ENCODE results near the gene SLAMF1.
"Not testable (repeated sequence)": the region's sequence is repeated elsewhere in the genome, so short reads cannot be mapped to it uniquely, and the experiment has no call there.

SLAMF1 gene

DNA sequence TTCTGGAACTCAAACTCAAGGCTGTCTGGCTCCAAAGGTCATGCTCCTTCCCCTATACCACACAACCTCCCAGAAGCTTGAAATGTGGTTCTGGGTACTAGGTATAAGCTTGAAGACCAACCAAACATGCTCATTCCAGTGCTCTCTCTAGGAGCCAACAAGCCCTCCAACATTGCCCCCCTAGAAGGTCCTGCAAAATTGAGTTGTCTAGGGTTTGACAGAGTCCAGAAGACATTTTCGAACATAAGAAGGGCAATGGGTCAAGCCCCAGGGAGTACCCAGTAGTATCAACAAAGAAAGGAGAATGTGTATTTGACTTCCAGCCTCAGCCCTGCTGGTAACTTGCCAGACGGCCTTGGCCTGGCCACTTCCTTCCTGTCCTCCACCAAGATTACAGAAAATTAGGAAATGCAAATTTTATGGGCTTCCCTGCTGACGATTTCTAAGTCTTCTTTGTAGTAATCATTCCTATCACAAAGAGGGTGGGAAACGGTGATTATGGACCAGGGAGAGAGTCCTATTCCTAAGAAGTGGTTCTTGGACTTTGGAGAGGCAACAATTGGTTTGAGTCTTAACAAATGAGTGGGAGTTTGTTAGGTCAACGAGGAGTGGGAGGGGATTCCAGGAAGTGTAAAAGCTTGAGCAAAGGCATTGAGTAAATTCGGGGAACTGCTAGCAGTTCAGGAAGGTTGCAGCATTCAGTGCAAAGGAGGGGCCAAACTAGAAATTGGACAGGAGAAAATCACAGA, 18.7 kb upstream of the SLAMF1 start:
- peak; percentile 53 for DNase-seq (ENCODE audit: low spot score)

DNA sequence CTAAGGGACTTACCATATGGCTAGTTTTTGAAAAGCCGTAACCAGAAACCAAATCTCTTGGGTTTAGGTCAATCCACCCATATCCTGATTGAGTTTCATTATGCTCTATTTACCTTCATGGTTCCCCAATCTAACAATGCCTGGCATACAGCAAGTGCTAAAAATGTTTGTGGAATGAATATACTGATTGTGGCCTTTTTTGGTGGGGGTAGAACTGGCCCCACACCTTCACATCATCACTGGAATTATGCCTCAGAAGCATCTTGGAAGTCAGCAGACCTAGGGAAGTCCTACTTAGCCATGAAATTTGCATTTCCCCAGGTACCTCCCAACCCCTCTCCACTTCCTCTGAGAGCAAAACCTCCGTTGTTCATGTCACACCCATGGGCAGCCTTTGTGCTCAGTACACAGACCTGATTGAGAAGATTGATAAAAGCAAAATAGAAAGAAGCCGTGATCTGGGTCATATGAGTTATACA, 17.8 kb upstream of the SLAMF1 start:
- DNase-seq (ENCODE audit: low spot score), result no peak

DNA sequence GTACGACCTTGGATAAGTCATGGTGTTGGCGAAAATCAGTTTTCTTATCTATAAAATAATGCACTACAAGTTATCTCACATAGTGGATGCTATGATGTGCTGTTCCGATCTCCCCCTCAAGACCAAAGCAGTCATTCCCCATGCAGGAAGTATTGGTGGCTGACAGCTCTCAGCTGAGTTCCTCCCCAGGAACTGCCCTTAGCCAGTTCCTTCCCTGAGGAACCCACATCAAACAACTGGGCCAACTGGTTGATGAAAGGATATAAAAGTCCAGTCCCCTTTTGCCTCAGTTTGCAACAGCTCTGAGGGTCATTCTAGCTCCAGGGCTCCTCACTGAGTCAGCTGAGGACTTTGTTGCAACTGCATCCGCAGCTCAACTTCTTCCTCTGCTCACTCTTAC, 16.1 kb upstream of the SLAMF1 start:
- DNase-seq (ENCODE audit: low spot score), result no peak

DNA sequence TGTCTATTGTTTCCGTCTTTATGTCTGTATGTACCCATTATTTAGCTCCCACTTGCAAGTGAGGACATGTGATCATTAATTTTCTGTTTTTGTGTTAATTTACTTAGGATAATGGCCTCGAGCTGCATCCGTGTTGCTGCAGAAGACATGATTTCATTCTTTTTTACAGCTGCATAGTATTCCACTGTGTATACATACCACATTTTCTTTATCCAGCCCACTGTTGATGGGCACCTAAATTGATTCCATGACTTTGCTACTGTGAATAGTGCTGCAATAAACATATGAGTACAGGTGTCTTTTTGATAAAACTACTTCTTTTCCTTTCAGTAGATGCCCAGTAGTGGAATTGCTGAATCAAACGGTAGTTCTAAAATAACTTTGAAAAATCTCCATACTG, 12.7 kb upstream of the SLAMF1 start:
- DNase-seq (ENCODE audit: low spot score), result no peak

DNA sequence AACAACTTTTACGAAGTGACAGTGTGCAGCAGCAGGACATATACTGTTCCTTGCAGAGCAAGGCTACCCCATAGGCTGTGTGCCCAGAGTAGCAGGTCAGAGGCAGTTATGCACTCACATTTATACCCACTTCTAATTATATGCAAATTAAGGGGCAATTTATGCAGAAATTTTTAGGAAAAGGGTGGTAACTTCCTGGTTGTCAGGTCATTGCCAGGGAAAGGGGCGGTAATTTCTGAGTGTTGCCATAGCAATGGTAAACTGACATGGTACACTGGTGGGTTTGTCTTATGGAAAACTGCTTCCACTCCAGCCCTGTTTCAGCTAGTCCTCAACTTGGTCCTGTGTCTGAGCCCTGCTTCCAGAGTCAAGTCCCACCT, 12.0 kb upstream of the SLAMF1 start:
- no peak for DNase-seq (ENCODE audit: low spot score)

DNA sequence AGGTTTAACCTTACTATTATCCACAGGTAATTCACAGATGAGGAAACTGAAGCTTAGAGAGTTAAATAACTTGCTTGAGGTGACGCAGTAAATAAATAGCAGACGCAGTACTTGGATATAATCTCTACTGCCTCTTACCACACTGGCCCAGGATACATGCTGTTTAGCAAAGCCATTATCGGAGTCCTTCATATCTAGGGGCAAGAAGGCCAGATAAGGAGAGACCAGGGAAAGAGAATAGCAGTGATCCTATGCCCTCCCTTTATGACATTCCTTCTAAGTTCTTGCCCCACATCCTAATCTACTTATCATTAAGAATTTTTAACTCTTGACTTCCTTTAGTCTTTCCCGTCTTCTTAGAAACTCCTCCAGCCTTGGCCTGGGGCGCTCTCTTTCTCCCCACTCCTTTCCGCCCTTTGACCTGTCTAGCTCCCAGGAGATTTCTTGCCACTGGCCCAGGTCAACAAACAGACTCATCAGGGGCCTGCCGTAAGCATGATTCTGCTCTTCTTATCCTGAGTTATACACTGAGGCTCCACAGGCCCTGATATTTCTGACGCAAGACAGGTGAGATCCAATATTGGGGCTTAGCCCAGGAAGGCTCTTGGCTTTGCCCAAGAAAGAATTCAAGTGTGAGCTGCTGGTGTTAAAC, 11.4 kb upstream of the SLAMF1 start:
- DNase-seq (ENCODE audit: low spot score), result no peak

DNA sequence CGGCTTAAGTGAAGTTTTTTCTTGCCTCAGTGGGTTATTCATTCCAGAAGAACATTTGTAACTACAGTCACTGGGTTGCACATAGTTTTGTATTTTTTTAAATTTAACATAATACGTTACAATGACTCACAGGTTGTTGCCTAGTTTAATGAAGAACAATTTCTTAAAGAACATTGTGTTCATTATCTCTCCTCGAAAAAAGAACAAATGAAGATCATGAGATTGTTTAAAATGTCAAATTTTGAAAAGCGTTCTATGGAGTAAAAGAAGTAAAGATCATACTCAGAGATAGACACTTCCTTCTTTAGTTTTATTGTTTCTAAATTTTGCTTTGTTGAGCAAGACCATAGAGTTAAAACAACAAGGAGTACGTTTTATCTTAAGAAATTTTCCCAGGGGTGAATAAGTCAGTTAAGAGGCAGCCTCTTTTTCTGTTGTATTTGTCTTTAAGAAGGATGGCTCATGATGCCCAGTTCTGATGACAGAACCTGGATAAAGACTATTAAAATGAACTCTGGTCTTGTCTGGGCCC, 10.5 kb upstream of the SLAMF1 start:
- DNase-seq (ENCODE audit: low spot score), result no peak

DNA sequence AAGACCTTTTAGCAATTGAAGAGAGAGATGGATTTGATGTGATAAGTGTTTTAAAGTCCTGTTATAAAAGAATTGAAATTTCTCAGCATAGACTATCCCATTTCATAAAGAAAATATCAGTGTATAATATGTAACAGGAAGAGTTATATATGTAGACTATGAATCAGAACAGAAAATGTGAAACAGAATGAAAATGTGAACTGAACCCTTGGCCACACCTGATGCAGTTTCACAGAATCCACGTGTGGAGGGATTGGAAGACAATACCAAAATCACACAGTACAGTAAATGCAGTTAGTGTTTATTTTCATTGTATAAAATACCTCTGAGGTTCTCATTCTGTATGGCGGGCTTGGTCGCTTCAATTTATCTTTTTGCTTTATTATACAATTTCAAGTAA, 9.9 kb upstream of the SLAMF1 start:
- no peak for DNase-seq (ENCODE audit: low spot score)

DNA sequence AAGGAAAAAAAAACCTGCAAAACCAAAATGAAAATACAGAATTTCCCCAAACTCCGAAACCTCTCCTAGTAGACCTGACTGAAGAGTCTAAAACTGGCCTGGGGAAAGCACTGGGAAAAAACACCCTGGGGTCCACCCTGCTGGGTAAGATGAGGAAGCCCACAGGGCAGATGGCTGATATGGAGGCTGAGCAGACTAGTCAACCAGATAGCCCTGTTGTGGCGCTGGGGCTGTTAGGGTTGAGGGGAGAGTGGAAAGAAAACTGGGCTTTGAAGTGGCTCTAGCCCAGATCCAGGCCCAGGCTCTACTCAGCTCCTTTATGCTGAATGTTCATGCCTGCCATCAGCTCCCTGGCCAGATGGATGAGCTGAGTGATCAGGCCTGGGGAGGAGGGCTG, 6.8 kb upstream of the SLAMF1 start:
- DNase-seq (ENCODE audit: low spot score), result no peak

DNA sequence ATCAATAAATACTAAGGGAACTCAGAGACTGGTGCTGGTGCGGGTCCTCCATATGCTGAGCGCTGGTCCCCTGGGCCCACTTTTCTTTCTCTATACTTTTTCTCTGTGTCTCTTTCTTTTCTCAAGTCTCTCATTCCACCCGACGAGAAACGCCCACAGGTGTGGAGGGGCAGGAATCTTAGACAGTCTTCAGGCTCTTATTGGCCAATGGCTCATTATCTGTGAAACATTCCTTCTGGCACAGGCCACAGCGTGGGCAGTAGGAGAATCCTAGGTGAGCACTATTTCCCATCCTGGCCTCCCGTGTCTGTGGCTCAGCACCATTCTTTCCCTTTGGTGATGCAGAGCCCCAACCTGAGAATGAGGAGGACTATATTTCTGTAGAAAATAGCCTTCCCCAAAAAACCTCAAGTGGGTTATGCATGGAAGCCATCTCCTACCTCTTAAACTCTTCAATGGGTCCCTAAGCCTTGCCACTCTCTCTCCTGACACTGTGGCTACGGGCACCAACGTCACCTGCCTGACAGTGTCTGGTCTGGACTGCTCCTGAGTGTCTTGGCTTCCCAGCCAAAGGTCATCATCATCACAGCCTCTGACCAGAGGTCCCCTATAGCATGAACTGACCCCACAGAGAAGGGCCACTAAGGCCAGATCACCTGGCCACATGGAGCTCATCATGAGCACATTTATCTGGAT, 6.2 kb upstream of the SLAMF1 start:
- DNase-seq (ENCODE audit: low spot score), result no peak

DNA sequence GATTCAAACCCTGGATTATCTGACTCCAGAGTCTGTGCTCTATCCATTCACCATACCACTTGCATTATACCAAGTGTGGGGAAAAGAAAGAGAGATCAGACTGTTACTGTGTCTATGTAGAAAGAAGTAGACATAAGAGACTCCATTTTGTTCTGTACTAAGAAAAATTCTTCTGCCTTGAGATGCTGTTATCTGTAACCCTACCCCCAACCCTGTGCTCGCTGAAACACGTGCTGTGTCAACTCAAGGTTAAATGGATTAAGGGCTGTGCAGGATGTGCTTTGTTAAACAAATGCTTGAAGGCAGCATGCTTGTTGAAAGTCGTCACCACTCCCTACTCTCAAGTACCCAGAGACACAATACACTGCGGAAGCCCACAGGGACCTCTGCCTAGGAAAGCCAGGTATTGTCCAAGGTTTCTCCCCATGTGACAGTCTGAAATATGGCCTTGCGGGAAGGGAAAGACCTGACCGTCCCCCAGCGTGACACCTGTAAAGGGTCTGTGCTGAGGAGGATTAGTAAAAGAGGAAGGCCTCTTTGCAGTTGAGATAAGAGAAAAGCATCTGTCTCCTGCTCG, 5.3 kb upstream of the SLAMF1 start:
- DNase-seq (ENCODE audit: low spot score), result not testable (repeated sequence)

DNA sequence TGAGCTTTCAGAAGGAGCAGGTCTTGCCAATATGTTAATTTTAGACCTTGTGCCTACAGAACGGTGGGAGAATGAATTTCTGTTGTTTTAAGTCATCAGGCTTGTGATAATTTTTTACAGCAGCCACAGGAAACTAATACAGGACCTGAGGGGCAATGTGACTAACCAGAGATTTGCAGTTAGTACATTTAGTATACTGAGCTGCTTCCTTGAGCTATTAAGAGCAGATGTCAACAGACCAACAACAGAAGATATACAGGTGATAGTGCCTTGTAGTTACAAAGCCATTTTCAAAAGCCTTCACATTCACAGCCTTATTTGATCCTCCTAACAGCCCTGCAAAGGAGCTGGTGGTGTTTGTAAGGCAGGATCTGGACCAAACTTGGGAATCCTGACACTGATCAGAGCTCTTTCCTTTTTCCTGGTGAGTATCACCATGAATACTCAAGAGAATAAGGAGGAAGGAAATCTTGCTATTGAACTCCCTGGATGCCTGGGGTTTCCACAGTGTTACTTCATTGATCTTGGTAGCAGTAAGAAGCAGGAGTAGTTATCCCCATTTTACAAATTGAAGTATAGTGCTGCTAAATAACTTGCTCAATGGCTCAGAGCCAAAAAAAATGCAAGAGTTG, 4.7 kb upstream of the SLAMF1 start:
- DNase-seq (ENCODE audit: low spot score), result no peak

DNA sequence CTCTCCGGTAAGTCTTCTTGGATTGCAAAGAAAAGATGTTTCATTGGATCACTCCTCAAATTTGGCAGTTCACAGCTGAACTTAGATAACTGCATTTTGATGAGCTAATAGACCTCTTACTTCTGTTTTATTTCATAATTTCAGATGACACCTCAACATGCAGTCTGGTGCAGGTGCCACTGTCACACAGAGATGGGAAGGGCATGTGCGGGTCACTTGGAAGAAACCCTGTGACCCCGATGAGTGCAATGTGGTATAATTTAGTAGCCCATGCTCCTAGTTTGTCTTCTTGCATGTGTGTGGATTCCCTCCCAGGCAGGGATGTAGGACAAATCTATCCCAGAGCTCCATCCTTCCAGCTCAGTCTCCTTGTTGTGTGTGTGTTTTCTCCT, 481 bp upstream of the SLAMF1 start:
- no peak for DNase-seq (ENCODE audit: low spot score)

DNA sequence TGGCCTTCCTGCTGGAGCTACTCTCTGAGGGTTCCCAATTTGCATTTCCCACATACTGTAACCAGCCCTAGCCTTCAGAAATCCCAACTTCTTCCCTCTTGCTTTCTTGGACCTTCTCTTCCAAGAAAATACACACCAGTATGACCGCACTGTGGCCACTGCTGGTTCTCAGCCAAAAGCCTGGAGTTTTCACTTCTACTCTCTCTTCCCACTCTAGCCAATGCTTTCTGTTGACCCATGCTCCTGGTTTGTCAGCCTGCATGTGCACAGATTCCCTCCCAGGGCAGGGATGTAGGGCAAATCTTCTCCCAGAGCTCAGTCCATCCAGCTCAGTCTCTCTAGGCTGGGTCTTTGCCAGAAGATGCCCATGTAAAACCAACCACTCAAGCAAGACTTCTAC, 664 bp downstream of the SLAMF1 start:
- no peak for DNase-seq (ENCODE audit: low spot score)

DNA sequence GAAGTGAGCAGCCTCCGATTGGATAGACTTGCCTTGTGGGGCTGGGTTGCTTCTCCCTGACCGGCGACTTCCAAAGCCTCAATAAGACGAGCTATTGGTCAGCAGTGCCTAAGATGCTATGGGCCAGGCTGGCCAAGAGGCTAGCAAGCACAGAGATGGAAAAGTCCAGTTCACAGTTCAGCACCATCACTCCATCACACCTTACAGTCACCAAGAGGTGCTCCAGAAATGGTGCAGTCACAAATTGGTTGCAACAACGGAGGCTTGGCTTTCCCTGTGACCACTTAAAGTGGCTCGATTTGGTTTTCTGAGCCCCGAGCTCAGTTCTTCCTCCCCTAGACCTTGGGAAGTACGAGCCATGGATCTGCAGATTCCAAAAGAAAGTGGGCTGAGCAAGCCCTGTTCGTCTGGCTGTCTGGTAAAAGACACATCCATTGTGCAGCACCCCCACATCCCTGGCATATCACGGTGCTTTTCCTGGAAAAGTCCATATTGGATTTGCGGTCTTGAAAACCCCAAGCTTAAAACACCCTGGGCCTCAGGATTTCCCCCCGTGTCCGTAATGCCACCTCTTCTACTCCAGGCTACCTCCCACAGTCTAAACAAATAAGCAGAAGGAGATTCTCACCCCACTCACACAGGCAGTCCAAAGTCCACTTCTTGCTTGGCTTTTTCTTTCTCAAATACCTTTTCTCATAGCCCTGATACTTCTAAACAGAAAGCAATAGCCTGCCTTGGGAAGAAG, 1.3 kb downstream of the SLAMF1 start:
- no peak for DNase-seq (ENCODE audit: low spot score)

DNA sequence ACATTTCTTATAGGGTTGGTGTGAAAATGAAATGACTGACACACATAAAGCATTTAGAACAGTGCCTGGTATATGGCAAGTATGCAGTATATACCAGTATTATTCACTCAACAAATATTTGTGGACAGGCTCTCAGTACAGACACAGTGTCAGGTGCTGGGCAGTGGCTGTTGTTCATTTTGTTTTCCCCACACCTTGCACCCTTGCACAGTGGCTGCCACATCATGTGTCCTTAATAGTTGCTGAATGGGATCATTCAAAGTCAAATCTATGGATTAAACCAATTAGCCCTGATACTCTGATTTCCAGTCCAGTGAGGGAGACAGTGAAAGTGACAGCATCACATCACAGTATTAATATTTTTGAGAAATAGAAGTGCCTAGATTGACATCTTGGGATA, 2.4 kb downstream of the SLAMF1 start:
- no peak for DNase-seq (ENCODE audit: low spot score)

DNA sequence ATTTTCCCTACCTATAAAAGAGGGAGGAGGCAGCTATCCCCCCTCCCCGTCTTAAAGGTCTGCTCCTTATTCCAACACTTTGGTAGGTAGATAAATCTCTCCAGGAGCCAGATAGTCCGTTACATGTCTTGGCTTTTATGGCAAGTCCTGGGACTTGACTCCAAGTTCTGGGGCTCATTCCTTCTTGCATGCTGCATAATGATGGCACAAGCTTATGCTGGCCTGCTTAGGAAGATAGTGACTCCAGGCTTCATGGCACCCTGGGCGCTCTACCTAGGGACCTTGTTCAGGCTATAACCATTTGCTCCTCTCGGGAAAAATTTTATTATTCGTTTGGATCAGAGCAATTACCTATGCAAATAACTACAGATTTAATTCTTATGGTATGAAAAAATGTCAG, 3.7 kb downstream of the SLAMF1 start:
- DNase-seq (ENCODE audit: low spot score), result no peak

DNA sequence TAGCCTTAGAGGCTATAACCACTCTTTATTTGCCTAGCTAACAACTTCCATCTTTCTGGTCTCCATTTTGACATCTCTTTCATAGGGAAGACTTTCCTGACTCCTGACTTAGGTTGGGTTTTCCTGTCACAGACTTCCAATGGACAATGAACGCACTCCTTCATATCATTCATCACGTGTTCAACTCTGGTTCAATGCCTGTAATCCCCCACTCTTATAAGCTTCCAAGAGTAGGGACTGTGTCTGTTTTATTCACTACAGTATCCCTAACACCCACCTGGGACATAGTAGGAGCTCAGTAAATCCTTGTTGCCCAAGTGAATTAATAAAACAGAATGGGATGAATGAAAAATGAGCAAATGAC, 4.6 kb downstream of the SLAMF1 start:
- no peak for DNase-seq (ENCODE audit: low spot score)

DNA sequence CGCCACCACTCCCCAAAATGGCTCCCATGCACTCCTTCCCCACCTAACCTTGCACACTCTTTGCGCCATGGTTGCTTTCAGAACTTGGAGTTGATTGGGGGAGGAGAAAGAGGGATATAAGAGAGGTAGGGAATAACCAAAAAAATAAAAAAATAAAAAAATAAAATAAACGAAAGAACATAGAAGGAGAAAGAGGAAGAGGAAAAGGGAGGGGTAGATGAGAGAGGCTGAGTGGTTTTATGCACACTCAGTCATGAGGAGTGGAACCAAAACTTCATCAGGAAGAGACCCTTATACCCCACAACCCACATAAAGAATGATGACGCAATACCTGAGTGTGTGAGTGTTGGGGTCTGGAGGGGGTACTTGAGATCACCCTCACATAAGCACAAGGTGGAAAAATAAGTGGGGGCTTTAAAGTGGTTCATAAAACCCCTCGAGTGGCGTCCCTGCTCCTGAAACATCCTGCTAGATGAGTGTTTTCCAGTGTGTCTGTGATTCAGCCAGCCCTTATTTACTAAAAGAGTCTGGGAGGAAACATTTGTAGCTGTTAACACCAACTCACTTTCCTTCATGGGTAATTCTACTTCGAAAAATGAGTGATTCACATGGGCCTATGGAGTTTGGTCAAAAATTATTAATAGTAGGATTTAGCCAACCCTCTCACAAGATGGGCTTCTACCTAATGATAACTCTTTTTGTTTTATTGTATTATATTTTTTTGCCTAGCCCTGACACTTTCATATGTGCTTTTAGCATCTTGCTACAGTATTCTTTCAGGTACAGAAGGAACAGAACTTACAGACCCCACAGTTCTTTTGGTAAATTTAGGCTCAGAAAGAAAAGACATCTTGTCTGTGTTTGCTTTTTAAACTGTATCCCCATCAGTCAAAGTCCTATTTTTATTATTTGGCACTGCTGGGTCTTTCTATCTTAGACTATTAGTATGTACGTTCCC, 5.2 kb downstream of the SLAMF1 start:
- no peak for DNase-seq (ENCODE audit: low spot score)

DNA sequence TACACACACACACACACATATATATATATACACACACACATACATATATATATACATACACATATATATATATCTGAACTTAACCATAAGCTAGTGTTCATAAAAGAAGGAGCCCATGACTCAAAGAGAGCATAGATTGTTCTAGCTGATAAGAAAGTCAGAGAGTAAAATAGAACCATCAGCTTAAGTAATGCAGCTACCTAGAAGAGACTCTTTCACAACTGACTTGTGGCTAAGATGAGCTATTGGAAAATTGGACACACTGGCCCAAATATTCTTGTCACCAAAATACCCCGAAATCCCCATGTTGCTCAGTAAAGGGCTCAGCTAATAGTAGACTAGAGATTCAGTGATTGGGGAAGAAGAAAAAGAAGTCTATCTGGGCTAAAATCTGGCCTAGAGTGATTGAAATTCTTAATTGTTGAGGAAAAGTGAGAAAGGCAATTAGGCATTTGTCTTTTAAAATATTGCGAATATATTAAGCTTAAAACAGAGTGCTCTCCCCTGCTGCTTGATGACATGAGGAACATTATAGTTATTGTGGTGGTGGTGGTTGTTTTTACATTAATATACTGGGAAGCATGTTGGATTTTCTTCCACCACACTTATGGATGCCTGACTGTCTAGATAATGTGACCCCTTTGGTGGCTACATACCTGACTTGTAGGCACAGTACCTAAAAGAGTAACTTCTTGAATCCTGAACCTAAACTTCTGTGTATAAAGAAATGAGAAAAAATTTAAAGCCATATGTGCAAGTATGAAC, 6.3 kb downstream of the SLAMF1 start:
- no peak for DNase-seq (ENCODE audit: low spot score)

All from COLO829 (cell line).